Embryonic facial prominence (tissue), 1 donor: ENCODE data around the gene LYPD1.
"Not testable (repeated sequence)": the region's sequence is repeated elsewhere in the genome, so short reads cannot be mapped to it uniquely, and the experiment has no call there.

ENCODE experiments used
- DNase-seq: peaks from one replicate; pipeline ENCODE4 v3.0.0-alpha.2; 2016; ENCODE audit errors: extremely low spot score

LYPD1 gene

DNA sequence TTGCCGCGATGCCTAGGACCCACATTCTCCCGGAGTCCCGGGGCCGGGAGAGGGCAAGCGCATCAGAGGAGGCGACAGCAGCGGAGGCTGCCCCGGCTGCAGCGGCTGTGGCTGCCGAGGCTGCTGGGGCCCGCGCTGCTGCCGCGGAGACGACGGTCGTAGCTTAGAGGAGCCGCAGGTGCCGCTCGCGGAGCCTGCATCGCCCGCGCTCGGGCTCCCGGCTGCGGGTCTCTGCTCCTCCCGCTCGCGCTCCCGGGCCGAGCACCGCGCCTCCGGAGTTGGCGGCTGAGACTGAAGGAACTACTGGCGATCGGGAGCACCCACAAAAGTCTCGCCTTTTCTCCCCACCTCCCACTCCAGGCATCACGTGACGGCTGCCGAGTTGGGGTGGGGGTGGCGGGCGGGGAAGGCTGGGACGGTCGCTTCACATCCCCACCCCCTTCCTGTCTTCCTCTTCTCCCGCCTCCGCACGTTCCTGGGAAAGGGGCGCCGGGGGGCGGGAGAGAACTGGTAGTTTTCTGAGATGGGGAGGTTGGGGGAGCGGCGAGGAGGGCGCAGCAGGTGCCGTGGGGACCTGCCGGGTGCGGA is at the start of gene LYPD1:
Gene LYPD1, minus strand, starts transcription at position 298 of the 588 bp plus-strand sequence. Its CDS starts 273 bp downstream, at position 25.
- no peak for DNase-seq

DNA sequence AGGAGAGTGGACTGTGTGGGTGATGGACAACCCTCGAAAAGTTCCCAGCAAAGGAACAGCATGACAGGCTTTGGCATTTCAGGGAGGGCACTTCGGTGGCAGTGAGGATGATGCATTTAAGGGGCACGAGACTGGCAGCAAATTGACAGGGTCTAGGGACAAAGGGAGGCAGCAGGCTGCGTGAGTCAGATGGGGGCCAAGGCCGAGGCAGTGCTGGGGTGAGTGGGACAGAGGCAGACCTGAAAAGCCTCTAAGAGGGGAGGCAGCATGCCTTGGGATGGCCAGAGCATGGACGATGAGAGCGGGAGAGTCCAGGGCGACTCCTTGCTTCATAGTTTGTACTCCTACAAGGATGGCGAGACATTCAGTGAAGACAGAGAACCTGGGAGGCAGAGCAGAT is 49.5 kb upstream of the LYPD1 start:
- DNase-seq: no peak

- no peak for DNase-seq
Observed at GRCh38 chr2:132716954-132717353, 46.9 kb upstream of the LYPD1 start.

DNA sequence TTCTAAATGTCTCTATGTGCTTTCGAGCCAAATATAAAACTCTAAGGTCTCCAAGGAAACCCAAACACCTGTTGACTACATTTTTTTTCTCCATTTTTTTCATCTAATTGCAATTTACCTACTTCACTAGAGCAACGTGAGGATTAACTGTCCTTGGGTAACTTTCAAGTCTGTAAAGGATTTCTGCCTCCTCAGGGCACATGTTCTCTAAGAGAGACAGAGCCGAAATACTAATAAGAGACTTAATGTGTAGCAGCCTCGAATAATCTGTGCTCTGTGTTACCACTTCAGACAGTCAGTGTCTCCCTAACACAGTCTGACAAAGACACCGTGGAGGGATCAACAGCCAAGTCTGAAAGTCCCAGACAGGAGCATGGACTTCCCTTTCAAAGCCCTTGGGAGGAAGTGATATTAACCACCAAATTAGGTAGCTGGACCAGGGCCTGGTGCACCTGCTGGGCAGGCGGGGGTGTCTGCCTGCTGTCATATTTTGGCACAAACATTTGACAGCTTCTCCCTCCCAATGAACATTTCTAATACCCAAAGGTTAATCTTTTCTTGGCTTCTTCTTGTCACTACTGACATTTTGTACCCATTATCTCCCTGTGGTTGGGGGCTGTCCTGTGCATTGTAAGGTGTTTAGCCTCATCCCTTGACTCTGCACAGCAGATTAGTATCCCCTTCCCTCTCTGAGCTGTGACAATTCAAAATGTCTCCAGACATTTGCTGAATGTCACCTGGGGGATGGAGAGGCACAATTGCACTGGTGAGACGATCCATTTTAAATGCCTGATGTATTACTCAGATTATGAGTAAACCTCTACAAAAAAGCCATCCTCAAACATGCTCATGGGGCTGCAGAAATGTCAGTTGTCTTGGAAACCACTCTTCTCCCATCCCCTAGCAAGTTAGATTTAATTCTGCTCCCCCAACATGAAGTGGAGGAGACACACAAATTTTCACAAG is 45.7 kb upstream of the LYPD1 start:
- no peak for DNase-seq

DNA sequence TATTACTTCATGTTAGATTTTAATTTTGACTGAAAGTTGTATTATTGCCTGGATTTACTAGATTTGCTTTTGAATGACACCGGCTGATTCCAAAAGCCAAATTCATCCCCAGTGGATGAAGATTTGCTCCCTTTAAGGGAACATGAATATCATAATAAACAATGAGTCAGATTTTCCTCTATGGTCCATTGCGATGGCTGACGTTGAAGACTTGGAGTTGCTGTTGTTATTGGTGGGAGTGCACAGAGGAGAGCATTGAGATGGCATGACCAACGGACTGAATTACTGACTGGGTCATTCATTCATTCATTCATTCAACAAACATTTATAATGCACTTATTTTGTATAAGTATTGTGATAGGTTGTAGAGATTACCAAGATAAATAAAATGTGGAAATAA is 33.4 kb upstream of the LYPD1 start:
- DNase-seq: no peak

DNA sequence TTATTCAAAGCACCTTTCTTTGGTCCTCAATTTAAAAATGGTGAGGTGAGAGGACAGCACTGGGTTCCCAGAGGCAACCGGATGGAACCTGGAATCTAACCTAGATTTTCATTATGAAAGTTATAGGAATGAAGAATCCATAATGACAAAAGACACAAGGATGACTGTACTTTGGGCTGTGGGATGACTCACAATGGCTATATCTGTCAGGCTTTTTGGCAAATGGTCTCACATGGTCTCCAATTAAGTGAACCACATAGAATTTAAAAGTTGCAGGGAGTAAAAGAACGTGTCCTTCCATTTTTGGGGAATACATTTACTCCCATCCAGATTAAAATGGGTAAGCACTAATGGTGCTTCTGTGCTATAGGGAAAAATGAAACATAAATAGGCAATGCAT is 31.8 kb upstream of the LYPD1 start:
- no peak for DNase-seq

DNA sequence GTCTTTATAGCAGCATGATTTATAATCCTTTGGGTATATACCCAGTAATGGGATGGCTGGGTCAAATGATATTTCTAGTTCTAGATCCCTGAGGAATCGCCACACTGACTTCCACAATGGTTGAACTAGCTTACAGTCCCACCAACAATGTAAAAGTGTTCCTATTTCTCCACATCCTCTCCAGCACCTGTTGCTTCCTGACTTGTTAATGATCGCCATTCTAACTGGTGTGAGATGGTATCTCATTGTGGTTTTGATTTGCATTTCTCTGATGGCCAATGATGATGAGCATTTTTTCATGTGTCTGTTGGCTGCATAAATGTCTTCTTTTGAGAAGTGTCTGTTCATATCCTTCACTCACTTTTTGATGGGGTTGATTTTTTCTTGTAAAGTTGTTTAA is 29.8 kb upstream of the LYPD1 start:
- DNase-seq: not testable (repeated sequence)

DNA sequence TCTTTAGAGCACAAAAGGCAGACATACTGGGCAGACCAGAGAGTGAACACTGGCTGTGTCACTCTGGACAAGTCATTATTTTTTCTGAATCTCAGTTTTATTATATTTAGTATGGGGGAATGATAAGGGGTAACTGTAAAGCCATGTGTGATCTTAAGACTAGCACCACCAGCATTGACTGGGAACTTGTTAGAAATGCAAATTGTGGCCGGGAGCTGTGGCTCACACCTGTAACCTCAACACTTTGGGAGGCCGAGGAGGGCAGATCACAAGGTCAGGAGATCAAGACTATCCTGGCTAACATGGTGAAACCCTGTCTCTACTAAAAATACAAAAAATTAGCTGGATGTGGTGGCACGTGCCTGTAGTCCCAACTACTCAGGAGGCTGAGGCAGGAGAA is 28.3 kb upstream of the LYPD1 start:
- DNase-seq: not testable (repeated sequence)

DNA sequence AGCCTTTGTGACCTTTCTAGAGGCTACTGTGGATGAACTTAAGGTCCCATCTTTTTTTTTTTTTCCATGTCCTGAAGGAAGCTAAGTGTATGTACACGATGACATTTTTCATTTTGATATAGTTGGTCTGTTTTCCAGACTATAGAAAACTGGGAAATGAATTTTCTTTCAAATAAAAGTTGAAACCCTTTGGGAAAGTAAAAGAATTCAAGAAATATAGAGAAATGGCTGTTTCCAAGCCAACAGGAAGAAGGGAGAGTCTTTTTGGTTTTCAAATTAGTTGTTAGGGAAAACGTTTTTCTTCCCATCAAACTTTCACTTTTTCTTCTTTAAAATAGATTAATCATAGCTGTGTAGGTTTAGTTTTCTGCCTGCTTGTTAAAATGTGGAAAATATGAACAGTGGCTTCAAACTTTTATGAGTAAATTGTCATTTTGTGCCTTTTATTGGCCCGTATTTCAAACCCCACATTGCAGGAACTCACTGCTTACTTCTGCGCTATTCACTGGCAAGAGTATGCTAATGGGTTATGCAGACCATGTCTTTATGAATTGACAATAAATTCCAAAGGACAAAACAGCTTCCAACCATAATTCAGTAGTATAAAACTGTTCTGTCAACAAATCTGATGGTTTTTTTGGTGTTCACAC is 27.7 kb upstream of the LYPD1 start:
- DNase-seq: no peak

DNA sequence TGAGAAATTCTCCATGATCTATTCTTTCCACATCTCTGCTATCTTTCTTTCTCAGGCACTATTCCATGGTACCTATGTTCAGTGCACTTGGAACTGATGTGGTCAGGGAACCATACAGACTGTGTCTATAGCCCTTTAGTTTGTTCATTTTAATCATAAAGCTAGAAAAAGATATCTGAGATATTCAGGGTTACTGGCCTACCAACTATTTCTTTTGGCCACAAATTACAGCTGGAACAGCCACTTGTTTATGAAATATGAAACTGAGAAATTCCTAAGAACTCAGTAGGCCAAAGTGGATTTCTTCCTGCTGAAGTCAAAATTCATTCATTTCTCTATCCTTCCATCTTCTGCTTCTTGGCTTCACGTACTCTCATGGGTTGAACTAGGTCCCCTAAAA is 22.8 kb upstream of the LYPD1 start:
- no peak for DNase-seq

GRCh38 chr2:132691556-132691955 is 21.6 kb upstream of the LYPD1 start:
- no peak for DNase-seq

DNA sequence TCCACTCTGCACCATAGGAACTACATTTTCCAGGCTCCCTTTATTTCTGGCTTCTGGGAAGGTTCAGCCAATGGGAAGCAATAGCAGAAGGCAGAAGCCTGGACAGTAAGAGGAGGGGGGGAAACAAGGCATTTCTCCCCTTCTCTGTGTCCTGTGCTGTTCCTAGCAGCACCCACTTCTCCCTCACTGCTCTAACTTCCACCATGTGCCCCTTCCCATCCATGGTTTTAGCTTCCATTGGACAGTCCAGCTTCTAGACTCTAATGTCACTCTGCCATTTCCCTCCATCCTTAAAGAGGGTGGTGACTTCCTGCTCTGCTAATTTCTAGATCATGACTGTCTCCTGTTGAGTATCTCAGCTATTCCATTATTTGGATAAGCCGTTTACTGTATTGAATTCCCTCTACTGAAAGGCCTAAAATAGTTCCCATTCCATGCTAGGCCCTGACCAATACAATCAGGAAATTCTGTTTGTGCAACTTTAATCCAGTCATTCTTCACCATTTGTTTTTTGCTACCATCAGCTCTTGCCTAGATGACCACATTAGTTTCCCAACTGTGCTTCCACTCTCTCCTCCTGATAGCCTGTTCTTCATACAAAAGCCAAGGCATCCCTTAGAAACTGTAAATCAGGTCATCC is 20.8 kb upstream of the LYPD1 start:
- DNase-seq: no peak

DNA sequence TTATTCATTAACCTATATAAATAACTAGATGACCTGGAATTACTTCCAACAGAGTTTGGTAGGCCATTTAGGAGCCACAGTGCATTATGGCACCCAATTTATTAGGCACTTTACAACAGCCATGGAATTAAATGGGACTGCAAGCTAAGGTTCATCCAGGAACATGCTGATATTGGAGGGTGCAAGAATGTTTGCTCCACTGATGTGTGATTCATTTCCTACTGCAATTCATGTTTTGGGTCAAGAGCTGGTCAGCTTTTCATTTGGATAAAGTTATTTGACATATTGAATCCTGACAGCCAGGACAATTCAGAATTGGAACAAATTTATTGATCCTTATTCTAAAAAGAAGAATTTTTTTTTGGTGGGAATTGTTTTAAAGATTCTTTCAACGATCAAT is 11.8 kb upstream of the LYPD1 start:
- no peak for DNase-seq

DNA sequence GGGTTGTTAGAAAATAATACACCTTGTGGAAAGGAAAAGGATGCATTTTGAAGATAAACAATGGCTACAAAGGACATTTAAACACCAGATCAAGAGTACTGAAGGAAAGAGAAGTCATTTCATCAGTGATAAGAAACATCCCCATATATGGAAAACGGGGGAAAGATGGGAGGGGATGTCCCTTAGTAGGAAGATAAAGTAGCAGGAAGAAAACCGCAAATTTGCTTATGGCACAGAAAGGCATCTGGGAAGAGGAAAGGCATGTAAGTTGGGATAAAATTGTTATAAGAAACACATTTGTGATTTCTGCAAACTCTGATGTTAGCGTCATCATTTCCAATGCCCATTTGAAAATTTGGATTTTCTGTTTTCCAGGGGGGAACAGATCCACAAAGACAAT is 10.5 kb upstream of the LYPD1 start:
- DNase-seq: no peak

DNA sequence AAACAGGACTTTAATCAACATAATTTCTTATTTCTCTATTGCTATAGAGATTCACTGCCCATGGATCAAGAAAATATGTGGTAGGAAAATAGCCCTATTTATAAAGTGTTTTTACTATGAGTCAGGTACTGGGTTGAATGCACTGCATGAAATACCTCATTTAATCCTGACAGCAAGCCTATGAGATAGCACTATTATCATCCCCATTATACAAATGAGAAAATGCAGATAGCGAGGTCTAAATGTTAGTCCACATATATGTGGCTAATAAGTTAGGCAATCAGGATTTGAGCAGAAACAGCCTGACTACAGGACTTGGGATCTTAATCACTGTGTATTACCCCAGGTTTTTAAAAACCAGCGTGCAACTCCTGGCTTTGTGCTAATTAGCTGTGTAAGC is 8.5 kb upstream of the LYPD1 start:
- no peak for DNase-seq

- no peak for DNase-seq
Observed at GRCh38 chr2:132677661-132678060, 7.7 kb upstream of the LYPD1 start.

- DNase-seq: no peak
Observed at GRCh38 chr2:132676999-132677398, 7.0 kb upstream of the LYPD1 start.

GRCh38 chr2:132671151-132671835 is 1.3 kb upstream of the LYPD1 start:
- DNase-seq: no peak

DNA sequence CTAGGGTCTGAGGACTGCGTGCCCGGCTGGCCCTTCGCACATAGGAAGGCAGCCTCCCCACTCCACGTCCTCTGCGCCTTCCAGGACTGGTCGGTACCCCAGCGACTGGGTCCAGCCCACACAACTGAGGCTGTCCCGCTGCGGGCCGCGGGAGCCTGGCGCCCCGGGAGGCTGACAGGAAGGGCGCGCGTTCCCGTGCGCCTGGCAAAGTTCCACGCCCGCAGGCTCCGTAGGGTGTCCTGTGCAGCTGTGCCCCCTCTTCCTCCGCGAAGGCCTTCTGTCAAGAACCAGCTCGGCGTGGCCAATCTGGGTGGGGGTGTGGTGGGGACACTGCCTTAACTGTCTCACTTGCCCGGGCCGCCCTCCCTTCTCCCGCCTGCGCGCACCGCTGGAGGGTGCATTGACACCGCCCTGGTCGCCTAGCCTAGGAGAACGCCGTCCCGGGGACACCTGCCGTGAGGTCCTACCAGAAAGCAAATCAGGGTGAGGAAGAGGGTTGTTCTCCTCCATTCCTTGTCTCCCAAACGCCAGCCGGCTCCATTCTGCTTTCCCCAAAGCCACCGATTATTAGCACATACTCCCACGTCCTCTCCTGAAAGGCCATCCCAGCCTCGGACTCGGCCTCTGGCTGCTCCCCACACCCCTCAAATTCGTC is 618 bp upstream of the LYPD1 start:
- DNase-seq: no peak

- DNase-seq: no peak
Observed at GRCh38 chr2:132668987-132669907, 758 bp downstream of the LYPD1 start.
